Activated T-cell treated with anti-CD3 and anti-CD28 coated beads, Interleukin-2, amount 50 U/mL, for 1 hour (primary cell): ENCODE measurements around the gene SYCE3.

Experiments
- DNase-seq: peaks from one replicate; pipeline ENCODE4 v3.0.0-alpha.2; 2020

SYCE3 gene

GRCh38 chr22:50517495-50518260, 45.0 kb downstream of the SYCE3 start:
- DNase-seq = no peak

- DNase-seq = no peak
Measured at GRCh38 chr22:50516891-50517290, 45.8 kb downstream of the SYCE3 start.

- no peak for DNase-seq
Measured at GRCh38 chr22:50516068-50516467, 46.7 kb downstream of the SYCE3 start.

GRCh38 chr22:50513175-50513574, 49.5 kb downstream of the SYCE3 start:
- DNase-seq = no peak

- DNase-seq = no peak
Measured at GRCh38 chr22:50508897-50509296, 53.8 kb downstream of the SYCE3 start.

GRCh38 chr22:50507991-50508884, 54.5 kb downstream of the SYCE3 start, which contains the start of gene NCAPH2:
Gene NCAPH2 (plus strand): TSS chr22:50508224. CDS start chr22:50508338, 114 bp downstream.
- peak; percentile 99 for DNase-seq

- DNase-seq = peak; percentile 97
Measured at GRCh38 chr22:50507421-50507990, 55.2 kb downstream of the SYCE3 start, which contains the start of gene LMF2. Gene LMF2 (minus strand): TSS chr22:50507702. CDS start chr22:50507675, 27 bp downstream.

GRCh38 chr22:50506611-50507420, 55.9 kb downstream of the SYCE3 start:
- no peak for DNase-seq

- DNase-seq = no peak
Measured at GRCh38 chr22:50505776-50506610, 56.7 kb downstream of the SYCE3 start.

GRCh38 chr22:50505276-50505775, 57.4 kb downstream of the SYCE3 start:
- no peak for DNase-seq

GRCh38 chr22:50504369-50505211, 58.1 kb downstream of the SYCE3 start:
- DNase-seq = no peak

GRCh38 chr22:50503475-50504145, 59.1 kb downstream of the SYCE3 start:
- no peak for DNase-seq

GRCh38 chr22:50502628-50503474, 59.9 kb downstream of the SYCE3 start:
- DNase-seq = no peak

GRCh38 chr22:50502096-50502495, 60.6 kb downstream of the SYCE3 start:
- no peak for DNase-seq
